K562 (cell line): ENCODE data around the gene VSX2. TPM values are rescaled to one million over a fixed set of nuclear protein-coding genes. Genes with fewer than 3 reads are reported as not detected.

Experiments used
- ATAC-seq: fragments of 200-7000 bp; cut with Tn5 transposase; 3 replicates; pipeline ENCODE4 v1.9.1; 2020; ENCODE audit warnings: moderate library complexity
- BruUV-seq: library from RNA; stranded (reverse); fragments of 400-500 nt; replicated peaks from 2 replicates; lab custom pipeline; 2021; lab: Mats Ljungman, UMichigan
- CTCF ChIA-PET: fragments of 300-600 bp; formaldehyde crosslinking; extraction: SDS; loops from one replicate; lab custom pipeline; 2021; ENCODE audit warnings: low intra/inter-chr PET ratio; lab: Yijun Ruan, JAX
- POLR2A ChIA-PET: fragments of 300-600, 350-650 bp; sonication (Branson Sonifier 250); formaldehyde crosslinking; extraction: SDS; loops from one replicate; lab custom pipeline; 2021; ENCODE audit warnings: antibody characterized with exemption, inconsistent platforms; lab: Yijun Ruan, JAX
- DNase-seq, 4 experiments: peaks; one replicate each; pipeline versions ENCODE4 v3.0.0 to v3.0.0-alpha.2; 2011 to 2018; ENCODE audit warnings: low spot score in 3 of 4, mixed read lengths in 3 of 4; ENCODE audit errors: extremely low read depth in 1 of 4
- FAIRE-seq: peaks from 2 replicates; lab custom pipeline; 2011; peaks lifted over from hg19 to GRCh38; lab: Jason Lieb, UNC
- H2AFZ ChIP-seq: 2 replicates; pipeline ENCODE4 v1.6.0; 2011; ENCODE audit warnings: low read depth, low read length, control low read depth, inconsistent platforms
- H3K27ac ChIP-seq: fragments of 200-600 bp; 3 replicates; pipeline ENCODE4 v1.8.0; 2011; ENCODE audit warnings: low read depth, mild to moderate bottlenecking, control low read depth, inconsistent platforms, low read length, moderate library complexity, mixed read lengths; ENCODE audit errors: extremely low read depth
- H3K27me3 ChIP-seq, 2 experiments: fragments of 300-600 bp in 1 of 2; 2 replicates in 1 of 2; 3 replicates in 1 of 2; pipeline versions ENCODE4 v1.6.0 to v1.8.0; 2011; ENCODE audit warnings: inconsistent platforms in 2 of 2, low read length in 2 of 2, mild to moderate bottlenecking in 1 of 2, mixed read lengths in 1 of 2, moderate library complexity in 1 of 2; ENCODE audit not compliant: control insufficient read depth in 2 of 2, insufficient read depth in 2 of 2
- H3K36me3 ChIP-seq: fragments of 300-600 bp; 3 replicates; pipeline ENCODE4 v1.8.0; 2011; ENCODE audit warnings: mild to moderate bottlenecking, low read length, inconsistent platforms; ENCODE audit not compliant: control insufficient read depth, insufficient read depth
- H3K4me1 ChIP-seq, 2 experiments: fragments of 200-600 bp in 1 of 2; replicated peaks in 1 of 2; 2 replicates in 1 of 2; 3 replicates in 1 of 2; pipeline versions ENCODE4 v1.5.1 to v1.8.0; 2011; ENCODE audit warnings: inconsistent platforms in 2 of 2, low read length in 2 of 2, mild to moderate bottlenecking in 1 of 2, mixed read lengths in 1 of 2, moderate library complexity in 1 of 2; ENCODE audit not compliant: control insufficient read depth in 2 of 2, insufficient read depth in 2 of 2
- H3K4me2 ChIP-seq: 2 replicates; pipeline ENCODE4 v1.6.1; 2011; ENCODE audit warnings: low read length, control low read depth, inconsistent platforms, mixed read lengths; ENCODE audit not compliant: insufficient read depth
- H3K4me3 ChIP-seq: fragments of 200-600 bp; sonication (generic), shearing (Covaris generic); 2 replicates; pipeline ENCODE4 v1.5.1; 2016; ENCODE audit warnings: control low read depth, inconsistent platforms
- H3K79me2 ChIP-seq: fragments of 200-600 bp; 3 replicates; pipeline ENCODE4 v1.8.0; 2011; ENCODE audit warnings: low read length, inconsistent platforms; ENCODE audit not compliant: control insufficient read depth, insufficient read depth
- H3K9ac ChIP-seq, 2 experiments: 2 replicates each; pipeline versions ENCODE4 v1.6.0 to v1.6.1; 2011; ENCODE audit warnings: low read depth in 2 of 2, low read length in 2 of 2, control low read depth in 1 of 2, inconsistent platforms in 1 of 2, mild to moderate bottlenecking in 1 of 2, mixed read lengths in 1 of 2; ENCODE audit not compliant: insufficient read depth in 1 of 2
- H3K9me1 ChIP-seq: one replicate; pipeline ENCODE4 v1.6.0; 2011; ENCODE audit warnings: inconsistent platforms, mild to moderate bottlenecking, low read length, moderate library complexity; ENCODE audit not compliant: control insufficient read depth, insufficient read depth
- H3K9me3 ChIP-seq: replicated peaks from 2 replicates; pipeline ENCODE4 v1.5.1; 2011; ENCODE audit warnings: low read depth, low read length, inconsistent platforms; ENCODE audit not compliant: control insufficient read depth, insufficient read depth
- H4K20me1 ChIP-seq: replicated peaks from 2 replicates; pipeline ENCODE4 v1.6.1; 2011; ENCODE audit warnings: low read length, inconsistent platforms, mixed read lengths; ENCODE audit not compliant: control insufficient read depth, insufficient read depth
- ADNP ChIP-seq: fragments of 200-800 bp; sonication (Bioruptor generic); IDR thresholded peaks from 2 replicates; pipeline ENCODE4 v1.6.1; 2016; ENCODE audit warnings: missing genetic modification characterization, missing compliant biosample characterization
- CREB3L1 ChIP-seq: fragments of 450-650 bp; IDR thresholded peaks from 2 replicates; pipeline ENCODE4 v1.6.1; 2014; ENCODE audit warnings: low read depth, mild to moderate bottlenecking, moderate library complexity, borderline replicate concordance
- ELF4 ChIP-seq: fragments of 450-650 bp; formaldehyde crosslinking; IDR thresholded peaks from 2 replicates; pipeline ENCODE4 v1.4.0; 2022; ENCODE audit warnings: missing genetic modification characterization
- HBP1 ChIP-seq: fragments of 450-650 bp; formaldehyde crosslinking; IDR thresholded peaks from 2 replicates; pipeline ENCODE4 v1.4.0; 2022; ENCODE audit warnings: missing genetic modification characterization
- KDM5B ChIP-seq: fragments of 200-600 bp; sonication (generic); IDR thresholded peaks from 2 replicates; pipeline ENCODE4 v1.6.1; 2012; ENCODE audit warnings: low read depth, mild to moderate bottlenecking, moderate library complexity, low read length, control low read depth, inconsistent platforms; ENCODE audit not compliant: insufficient replicate concordance
- MBD2 ChIP-seq: sonication (generic); IDR thresholded peaks from 2 replicates; pipeline ENCODE4 v1.6.1; 2016; ENCODE audit warnings: low read depth, borderline replicate concordance
- MTA1 ChIP-seq: fragments of 450-650 bp; IDR thresholded peaks from 2 replicates; pipeline ENCODE4 v1.6.1; 2017; ENCODE audit warnings: borderline replicate concordance
- MYC ChIP-seq, 2 experiments: fragments of 250-450 bp in 1 of 2; sonication (Bioruptor Pico) in 1 of 2; IDR thresholded peaks; 2 replicates each; pipeline versions ENCODE4 v1.5.1 to v1.6.1; 2012 to 2021; ENCODE audit warnings: low read depth in 2 of 2, borderline replicate concordance in 1 of 2, improper control_type of control experiment in 1 of 2, low read length in 1 of 2, mild to moderate bottlenecking in 1 of 2, moderate library complexity in 1 of 2
- NUFIP1 ChIP-seq: fragments of 450-650 bp; IDR thresholded peaks from 2 replicates; pipeline ENCODE4 v1.6.1; 2018; ENCODE audit not compliant: partially characterized antibody
- SP1 ChIP-seq: sonication (generic); formaldehyde crosslinking; IDR thresholded peaks from 2 replicates; pipeline ENCODE4 v1.8.1; 2022; ENCODE audit warnings: mild to moderate bottlenecking, missing genetic modification reagents
- STAT6 ChIP-seq: sonication (generic); formaldehyde crosslinking; IDR thresholded peaks from 2 replicates; pipeline ENCODE4 v1.8.1; 2023; ENCODE audit warnings: mild to moderate bottlenecking, missing genetic modification reagents
- UBTF ChIP-seq, 2 experiments: IDR thresholded peaks; 2 replicates each; pipeline ENCODE4 v1.6.1; 2012; ENCODE audit warnings: improper control_type of control experiment in 2 of 2, low read depth in 2 of 2, low read length in 2 of 2, borderline replicate concordance in 1 of 2
- ZC3H11A ChIP-seq: IDR thresholded peaks from 2 replicates; pipeline ENCODE4 v1.6.1; 2012; ENCODE audit warnings: low read depth, low read length, improper control_type of control experiment
- ZNF384 ChIP-seq: IDR thresholded peaks from 2 replicates; pipeline ENCODE4 v1.6.1; 2012; ENCODE audit warnings: low read depth, low read length, improper control_type of control experiment
- WGBS: fragments of 100-300 bp; shearing (Covaris generic); methylation state at CpG from one replicate; pipeline ENCODE4 v1.1.6; 2016; ENCODE audit warnings: low coverage, mixed read lengths; ENCODE audit not compliant: insufficient coverage; ENCODE audit errors: missing lambda C conversion rate; 5-methylcytosine and 5-hydroxymethylcytosine counted together
- in situ Hi-C: fragments of 300-500 bp; cut with MboI; formaldehyde crosslinking; loops from 4 replicates; pipeline ENCODE4 v1.15.0; 2018; ENCODE audit warnings: inconsistent platforms, mixed read lengths
- intact Hi-C: fragments of 100-400 bp; cut with micrococcal nuclease; formaldehyde crosslinking; loops from 2 replicates; pipeline ENCODE4 v1.14.2; 2022
- polyA plus RNA-seq, 8 experiments: library from polyadenylated mRNA; depleted of rRNA in 4 of 8; stranded (reverse) in 5 of 8; unstranded in 3 of 8; fragments of >200 nt; fragmentation: Nextera tagmentation in 2 of 8; fragmentation: Illumina TruSeq in 1 of 8; extraction: Ambion mirVana in 2 of 8; extraction: Trizol in 1 of 8; gene quantifications; 2 replicates each; pipeline versions ENCODE4 v1.2.1 to v1.2.3, GENCODE V29; 2011 to 2014; ENCODE audit warnings: inconsistent platforms in 1 of 8, missing spikeins in 1 of 8
- total RNA-seq, 7 experiments: library from RNA; depleted of rRNA in 6 of 7; stranded (reverse); fragments of >200 nt in 6 of 7; fragmentation: Illumina TruSeq in 2 of 7; extraction: Trizol in 2 of 7; gene quantifications; 2 replicates each; pipeline versions ENCODE4 v1.2.1 to v1.2.3, GENCODE V29; 2011 to 2021; ENCODE audit warnings: low replicate concordance in 1 of 7

The VSX2 gene
- total and polyA plus RNA-seq, 9 of the 15 experiments (the other 6 are each of a cell fraction or from before 2014, with no cell fraction given): 0.04 TPM; not detected in 8

GRCh38 chr14:74203639-74204038 is 35.6 kb upstream of the VSX2 start:
- Histone ChIP-seq H3K79me2 (no peaks in the 10 kb centered on the region), H3K27ac (no peak overlapping the region), H4K20me1 (0 out of 2 replicates have a peak, but pooled peaks cover 4% of the 10 kb centered on the region), H2AFZ (no peak overlapping the region), H3K4me3 (no peak overlapping the region), H3K4me1 (no peaks in the 10 kb centered on the region; a peak in 1 of 5 replicates), H3K27me3 (no peaks in the 10 kb centered on the region), H3K36me3 (peaks cover 7% of the 10 kb centered on the region; the same call in 1 of the 3 replicates), H3K4me2 (no peak overlapping the region), H3K9me1 (no peaks in the 10 kb centered on the region), H3K9ac (no peak overlapping the region), H3K9me3 (no peaks in the 10 kb centered on the region)
- intact Hi-C loops (no loop called here), in situ Hi-C loops (no loop called here)
- ChIA-PET POLR2A (interaction anchor here (0.8 kb wide), 1 partner anchor 13 kb away, joined by 3 read pairs; no protein-coding TSS in a partner anchor), CTCF (no interaction called here)
- WGBS: 93% methylated on average over 6 of the region's 8 CpGs
- ATAC-seq: no peak
- no TSS peak for BruUV-seq
- no peak for DNase-seq
- FAIRE-seq: no peak
- no peak for TF ChIP-seq MBD2
- no peak for TF ChIP-seq KDM5B
- no peak for TF ChIP-seq UBTF (IDR thresholded peaks at IDR 0.05; ENCODE audit: borderline replicate concordance in 1 of 2, low read depth in 2 of 2, low read length in 2 of 2)
- no peak for TF ChIP-seq MTA1
- no peak for TF ChIP-seq CREB3L1
- TF ChIP-seq ADNP (tag): no peak
- no peak for TF ChIP-seq NUFIP1
- no peak for TF ChIP-seq ELF4 (CRISPR knock-in tag)
- TF ChIP-seq ZNF384: no peak
- TF ChIP-seq MYC (IDR thresholded peaks at IDR 0.05; ENCODE audit: low read depth, low read length): no peak
- TF ChIP-seq MYC (CRISPR knock-in tag; IDR thresholded peaks at IDR 0.05; ENCODE audit: borderline replicate concordance, low read depth): no peak
- no peak for TF ChIP-seq HBP1
- TF ChIP-seq ZC3H11A: no peak
- TF ChIP-seq SP1 (CRISPR knock-in tag): no peak
- TF ChIP-seq STAT6 (CRISPR knock-in tag): no peak
